GM12872 (cell line): Measurements from ENCODE around the gene PCP2.

Source experiments
- CTCF ChIP-seq: IDR thresholded peaks from 3 replicates; pipeline ENCODE4 v1.5.1; 2011; ENCODE audit warnings: low read depth, mild to moderate bottlenecking, low read length, moderate library complexity; ENCODE audit not compliant: insufficient read depth

PCP2 gene

DNA sequence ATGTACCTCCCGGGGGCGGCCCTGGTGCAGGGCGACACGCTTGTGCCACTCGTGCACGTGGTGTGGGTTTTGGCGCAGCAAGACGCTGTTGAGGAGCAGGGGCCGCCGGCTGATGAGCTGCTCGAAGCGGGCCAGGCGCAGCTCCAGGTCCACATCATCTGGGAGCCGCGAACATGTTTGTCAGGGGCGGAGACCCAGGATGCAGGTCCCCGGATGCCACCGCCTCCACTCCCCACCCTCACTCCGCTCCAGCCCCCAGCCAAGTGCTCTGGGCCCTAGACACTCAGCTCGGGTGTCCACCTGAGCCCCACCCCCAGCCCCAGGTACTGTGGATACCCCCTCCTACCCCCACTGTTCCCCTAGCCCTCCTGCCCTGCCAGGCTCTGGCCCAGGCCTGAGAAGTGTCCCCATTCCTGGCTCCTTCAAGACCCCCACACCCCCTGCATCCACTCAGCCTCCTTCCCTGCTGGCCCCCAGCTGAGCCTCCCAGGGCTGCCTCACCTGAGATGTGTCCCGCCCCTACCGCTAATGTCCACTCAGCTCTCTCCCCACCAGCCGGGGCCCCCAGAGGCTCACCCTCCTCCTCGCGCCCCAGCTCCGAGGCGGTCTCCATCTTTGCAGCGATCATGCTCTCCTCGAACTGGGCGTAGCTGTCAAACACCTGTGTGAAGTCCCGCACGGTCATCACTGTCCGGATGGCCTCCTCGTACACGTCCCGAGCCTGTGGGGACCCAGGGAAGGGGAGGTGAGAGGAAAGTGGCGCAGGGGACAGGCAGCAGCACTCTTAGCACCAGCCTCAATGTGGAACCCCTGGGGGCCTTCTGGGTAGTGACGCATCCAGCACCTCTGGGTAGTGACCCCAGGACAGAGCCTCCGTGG lies 9.6 kb downstream of the PCP2 start:
- no peak for TF ChIP-seq CTCF

DNA sequence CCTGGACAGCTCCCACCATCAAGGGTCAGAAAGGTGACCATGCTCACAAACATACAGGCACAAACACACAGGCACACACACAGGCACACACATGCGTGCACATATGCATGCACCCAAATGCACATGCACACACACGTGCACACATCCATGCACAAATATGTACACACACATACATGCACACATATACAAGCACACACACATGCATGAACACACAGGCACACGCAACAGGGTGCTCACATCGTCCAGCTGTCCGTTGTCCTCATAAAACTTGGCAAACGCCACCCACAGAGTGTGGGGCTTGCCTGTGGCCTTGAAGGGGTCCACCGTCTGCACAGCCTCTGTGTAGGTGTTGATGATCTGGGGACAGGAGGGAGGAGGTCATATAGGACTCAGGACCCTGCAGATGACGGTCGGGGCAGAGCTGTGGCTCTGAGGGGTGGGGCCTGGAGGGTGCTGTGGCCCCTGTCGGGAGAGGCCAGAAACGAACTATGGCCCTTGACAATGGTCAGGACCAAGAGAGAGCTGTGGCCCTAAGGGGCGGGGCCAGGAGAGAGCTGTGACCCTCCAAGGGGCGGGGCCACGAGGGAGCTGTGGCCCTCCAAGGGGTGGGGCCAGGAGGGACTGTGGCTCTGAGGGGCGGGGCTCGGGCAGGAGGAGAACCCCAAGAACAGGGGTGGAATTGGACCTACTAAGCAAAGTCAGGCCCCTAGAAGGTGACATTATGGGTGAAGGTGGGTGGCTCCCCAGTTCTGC lies 10.4 kb downstream of the PCP2 start:
- TF ChIP-seq CTCF, result no peak

- TF ChIP-seq CTCF, result no peak
These were observed 12.8 kb downstream of the PCP2 start for GRCh38 chr19:7620442-7621412.

DNA sequence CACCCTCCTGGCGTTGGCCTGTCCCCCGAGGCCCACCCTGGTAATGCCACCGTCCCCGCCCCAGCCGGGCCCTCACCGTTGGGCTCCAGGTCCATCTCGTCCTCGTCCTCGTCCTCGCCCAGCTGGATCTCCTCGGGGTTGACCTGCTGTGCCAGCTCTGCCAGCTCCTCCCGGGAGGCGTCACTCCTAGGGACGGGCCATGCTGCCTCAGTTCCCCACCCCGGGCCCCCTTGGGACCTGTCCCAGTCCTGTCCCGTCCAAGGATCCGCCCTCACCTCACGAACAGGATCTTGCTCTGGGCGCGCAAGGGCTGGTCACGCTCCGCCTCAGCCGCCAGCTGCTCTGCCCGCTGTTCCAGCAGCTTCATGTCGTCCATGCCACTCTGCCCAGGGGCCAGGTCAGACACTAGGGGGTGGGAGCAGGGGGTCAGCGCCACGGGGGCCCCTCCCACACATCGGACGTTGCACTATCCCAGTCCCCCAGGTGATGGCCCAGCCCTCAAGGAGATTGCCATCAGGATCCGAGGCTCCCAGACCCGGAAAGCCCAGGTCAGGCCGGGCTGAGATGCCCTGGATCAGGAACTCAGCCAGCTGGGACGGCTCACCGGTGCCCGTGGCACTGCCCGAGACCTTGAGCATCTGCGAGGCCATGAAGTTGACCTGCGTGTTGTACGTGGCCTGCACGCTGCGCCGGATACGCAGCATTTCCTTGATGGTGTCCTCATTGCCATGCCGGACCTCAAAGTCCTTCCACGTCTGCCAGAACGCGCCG lies 13.7 kb downstream of the PCP2 start:
- TF ChIP-seq CTCF, result no peak

DNA sequence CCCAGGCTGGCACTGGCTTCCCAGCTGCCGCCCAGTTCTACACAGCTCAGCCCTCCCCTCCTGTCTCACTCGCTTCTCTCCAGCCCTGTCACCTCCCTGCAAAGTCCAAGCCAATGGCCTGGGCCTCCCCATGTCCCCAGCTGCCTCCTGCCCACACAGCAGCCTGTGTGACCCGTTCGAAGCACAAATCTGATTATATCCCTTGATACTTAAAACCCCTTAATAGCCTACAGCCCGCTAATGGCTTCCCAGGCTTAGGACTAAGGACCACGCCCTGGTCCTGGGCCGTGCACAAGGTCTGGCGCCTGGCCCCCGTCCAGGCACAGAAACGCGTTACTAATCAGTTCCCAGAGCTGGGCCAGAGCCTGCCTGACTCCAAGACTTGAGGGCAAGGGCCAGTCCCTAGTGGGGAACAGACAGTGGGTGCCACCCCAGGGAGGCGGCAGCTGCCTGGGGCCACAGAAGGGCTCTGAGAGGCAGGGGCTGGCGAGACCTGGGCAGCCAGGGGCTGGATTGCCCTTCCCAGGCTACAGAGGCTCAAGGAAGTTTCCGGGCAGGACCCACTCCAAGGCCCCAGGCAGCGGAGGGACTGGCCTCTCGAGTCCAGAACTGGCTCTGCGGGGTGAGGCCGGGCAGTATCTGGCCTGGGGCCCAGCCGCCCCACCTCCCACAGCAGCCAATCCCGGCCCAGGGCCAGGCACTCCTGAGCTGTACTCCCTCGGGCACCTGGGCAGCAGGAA lies 14.6 kb downstream of the PCP2 start:
- TF ChIP-seq CTCF, result no peak

GRCh38 chr19:7618348-7618747 lies 15.2 kb downstream of the PCP2 start:
- no peak for TF ChIP-seq CTCF
